HEK293T (cell line): ENCODE measurements around the gene CLEC1A.

Source experiments
- NFRKB ChIP-seq: fragments of 450-650 bp; IDR thresholded peaks from 2 replicates; pipeline ENCODE4 v1.6.1; 2016; ENCODE audit warnings: mild to moderate bottlenecking, moderate library complexity
- TARDBP ChIP-seq: fragments of 450-650 bp; IDR thresholded peaks from 2 replicates; pipeline ENCODE4 v1.6.1; 2016

DNA sequence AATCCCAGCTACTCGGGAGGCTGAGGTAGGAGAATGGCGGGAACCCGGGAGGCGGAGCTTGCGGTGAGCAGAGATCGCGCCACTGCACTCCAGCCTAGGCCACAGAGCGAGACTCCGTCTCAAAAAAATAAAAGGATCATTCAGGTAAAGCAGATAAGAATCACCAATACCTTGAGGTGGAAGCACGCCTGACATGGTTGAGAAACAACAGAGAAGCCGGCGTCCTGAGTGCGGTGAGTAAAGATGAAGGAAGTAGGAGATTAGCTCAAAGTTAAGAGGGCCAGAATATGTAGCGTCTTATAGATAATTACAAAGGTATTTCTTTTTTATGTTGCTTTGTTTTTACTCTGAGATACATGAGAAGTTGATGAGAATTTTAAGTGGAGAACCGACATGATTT lies 16.5 kb upstream of the CLEC1A start:
- TF ChIP-seq TARDBP (no peak), NFRKB (no peak)
